Mucosa of rectum (tissue), 2 donors: ENCODE measurements around the gene C1GALT1.

Experiments
- H3K27ac ChIP-seq, 2 donors: one replicate each; pipeline ENCODE4 v1.7.0; 2013; ENCODE audit warnings: inconsistent platforms in 2 of 2, low read depth in 2 of 2, low read length in 2 of 2
- H3K27me3 ChIP-seq, 2 donors: one replicate each; pipeline ENCODE4 v1.7.0; 2013; ENCODE audit warnings: low read length in 2 of 2; ENCODE audit not compliant: control insufficient read depth in 2 of 2, insufficient read depth in 2 of 2
- H3K36me3 ChIP-seq, 2 donors: one replicate each; pipeline ENCODE4 v1.7.0; 2013; ENCODE audit warnings: low read length in 2 of 2; ENCODE audit not compliant: control insufficient read depth in 2 of 2, insufficient read depth in 2 of 2
- H3K4me1 ChIP-seq, 2 donors: one replicate each; pipeline ENCODE4 v1.7.0; 2013; ENCODE audit warnings: low read length in 2 of 2, mild to moderate bottlenecking in 1 of 2; ENCODE audit not compliant: control insufficient read depth in 2 of 2, insufficient read depth in 2 of 2
- H3K4me3 ChIP-seq, 2 donors: one replicate each; pipeline ENCODE4 v1.7.0; 2013; ENCODE audit warnings: low read length in 2 of 2
- H3K9ac ChIP-seq, 2 donors: one replicate each; pipeline ENCODE4 v1.7.0; 2013; ENCODE audit warnings: low read length in 2 of 2, low read depth in 1 of 2, mild to moderate bottlenecking in 1 of 2
- H3K9me3 ChIP-seq, 2 donors: one replicate each; pipeline ENCODE4 v1.7.0; 2013; ENCODE audit warnings: low read length in 2 of 2; ENCODE audit not compliant: control insufficient read depth in 2 of 2
- donor health status: healthy.
- donor health status: Normal muscosa, but diverticular disease.

Gene C1GALT1

GRCh38 chr7:7165372-7165771 is 17.0 kb upstream of the C1GALT1 start:
- no peaks in the 10 kb centered on the region for H3K27me3 ChIP-seq
- no peak overlapping the region for H3K9ac ChIP-seq
- H3K27ac ChIP-seq: no peak overlapping the region
- H3K4me1 ChIP-seq: no peaks in the 10 kb centered on the region
- H3K9me3 ChIP-seq: no peaks in the 10 kb centered on the region
- H3K36me3 ChIP-seq: no peaks in the 10 kb centered on the region
- H3K4me3 ChIP-seq: no peak overlapping the region

- Histone ChIP-seq H3K27me3 (no peaks in the 10 kb centered on the region), H3K9me3 (no peaks in the 10 kb centered on the region), H3K9ac (no peak overlapping the region), H3K4me3 (no peak overlapping the region), H3K27ac (no peak overlapping the region), H3K36me3 (no peaks in the 10 kb centered on the region), H3K4me1 (no peaks in the 10 kb centered on the region)
Observed at GRCh38 chr7:7166318-7166717, 16.0 kb upstream of the C1GALT1 start.

- Histone ChIP-seq H3K27me3 (no peaks in the 10 kb centered on the region), H3K4me3 (no peak overlapping the region), H3K9me3 (no peaks in the 10 kb centered on the region), H3K4me1 (no peaks in the 10 kb centered on the region), H3K9ac (no peak overlapping the region), H3K27ac (no peak overlapping the region), H3K36me3 (no peaks in the 10 kb centered on the region)
Observed at GRCh38 chr7:7169296-7169695, 13.0 kb upstream of the C1GALT1 start.

- Histone ChIP-seq H3K4me1 (no peaks in the 10 kb centered on the region), H3K27ac (no peak overlapping the region), H3K36me3 (no peaks in the 10 kb centered on the region), H3K27me3 (no peaks in the 10 kb centered on the region), H3K9me3 (no peaks in the 10 kb centered on the region), H3K9ac (no peak overlapping the region), H3K4me3 (no peak overlapping the region)
Observed at GRCh38 chr7:7173956-7174632, 8.2 kb upstream of the C1GALT1 start.

- Histone ChIP-seq H3K9me3 (no peaks in the 10 kb centered on the region), H3K4me1 (no peaks in the 10 kb centered on the region), H3K9ac (no peak overlapping the region), H3K27ac (no peak overlapping the region), H3K36me3 (no peaks in the 10 kb centered on the region), H3K4me3 (no peak overlapping the region), H3K27me3 (no peaks in the 10 kb centered on the region)
Observed at GRCh38 chr7:7175075-7175695, 7.2 kb upstream of the C1GALT1 start.

GRCh38 chr7:7176406-7177043 is 5.8 kb upstream of the C1GALT1 start:
- no peak overlapping the region for H3K9ac ChIP-seq
- peaks cover 4 to 5% of the 10 kb centered on the region in 2 donors for H3K4me1 ChIP-seq
- no peaks in the 10 kb centered on the region for H3K9me3 ChIP-seq
- H3K4me3 ChIP-seq: no peak overlapping the region
- H3K36me3 ChIP-seq: no peaks in the 10 kb centered on the region
- no peaks in the 10 kb centered on the region for H3K27me3 ChIP-seq
- no peak overlapping the region for H3K27ac ChIP-seq

- H3K4me1 ChIP-seq: peaks cover 4 to 5% of the 10 kb centered on the region in 2 donors
- H3K9me3 ChIP-seq: no peaks in the 10 kb centered on the region
- no peak overlapping the region for H3K27ac ChIP-seq
- no peaks in the 10 kb centered on the region for H3K36me3 ChIP-seq
- no peaks in the 10 kb centered on the region for H3K27me3 ChIP-seq
- no peak overlapping the region for H3K9ac ChIP-seq
- no peak overlapping the region for H3K4me3 ChIP-seq
Observed at GRCh38 chr7:7177044-7177517, 5.3 kb upstream of the C1GALT1 start.

- Histone ChIP-seq H3K9me3 (no peaks in the 10 kb centered on the region), H3K4me3 (no peak overlapping the region), H3K9ac (no peak overlapping the region), H3K27ac (no peak overlapping the region), H3K27me3 (no peaks in the 10 kb centered on the region), H3K36me3 (no peaks in the 10 kb centered on the region), H3K4me1 (peaks cover 4 to 5% of the 10 kb centered on the region in 2 donors)
Observed at GRCh38 chr7:7178081-7178480, 4.3 kb upstream of the C1GALT1 start.

- no peak overlapping the region for H3K27ac ChIP-seq
- H3K9me3 ChIP-seq: no peaks in the 10 kb centered on the region
- H3K27me3 ChIP-seq: no peaks in the 10 kb centered on the region
- H3K9ac ChIP-seq: no peak overlapping the region
- no peak overlapping the region for H3K4me3 ChIP-seq
- no peaks in the 10 kb centered on the region for H3K36me3 ChIP-seq
- H3K4me1 ChIP-seq: peaks cover 4 to 5% of the 10 kb centered on the region in 2 donors
Observed at GRCh38 chr7:7178906-7179305, 3.4 kb upstream of the C1GALT1 start.

GRCh38 chr7:7180725-7181449 is 1.5 kb upstream of the C1GALT1 start:
- peak overlapping the region; percentile 93 to 96 for H3K4me3 ChIP-seq
- H3K27ac ChIP-seq: peak overlapping the region; percentile 98 to 99
- H3K27me3 ChIP-seq: no peaks in the 10 kb centered on the region
- H3K9ac ChIP-seq: peak overlapping the region; percentile 88 to 90
- no peaks in the 10 kb centered on the region for H3K36me3 ChIP-seq
- H3K4me1 ChIP-seq: peaks cover 4 to 5% of the 10 kb centered on the region in 2 donors
- no peaks in the 10 kb centered on the region for H3K9me3 ChIP-seq
